Measurements from ENCODE around the gene GRIK2.

- TF ChIP-seq CTCF (IDR thresholded peaks at IDR 0.05) (no peak), ZFX (IDR thresholded peaks at IDR 0.05; ENCODE audit: borderline replicate concordance) (no peak)
Measured at GRCh38 chr6:102075539-102075938, 682.0 kb downstream of the GRIK2 start.
